Measurements from ENCODE around the gene FBXW5. TPM values are rescaled to one million over a fixed set of nuclear protein-coding genes. Genes with fewer than 3 reads are reported as not detected.
A peak's percentile ranks its signal among the peaks of the same experiment; 100 is the strongest.

FBXW5 gene
- polyA plus RNA-seq, 4 donors = 96.1 to 262 (median 181) TPM

DNA sequence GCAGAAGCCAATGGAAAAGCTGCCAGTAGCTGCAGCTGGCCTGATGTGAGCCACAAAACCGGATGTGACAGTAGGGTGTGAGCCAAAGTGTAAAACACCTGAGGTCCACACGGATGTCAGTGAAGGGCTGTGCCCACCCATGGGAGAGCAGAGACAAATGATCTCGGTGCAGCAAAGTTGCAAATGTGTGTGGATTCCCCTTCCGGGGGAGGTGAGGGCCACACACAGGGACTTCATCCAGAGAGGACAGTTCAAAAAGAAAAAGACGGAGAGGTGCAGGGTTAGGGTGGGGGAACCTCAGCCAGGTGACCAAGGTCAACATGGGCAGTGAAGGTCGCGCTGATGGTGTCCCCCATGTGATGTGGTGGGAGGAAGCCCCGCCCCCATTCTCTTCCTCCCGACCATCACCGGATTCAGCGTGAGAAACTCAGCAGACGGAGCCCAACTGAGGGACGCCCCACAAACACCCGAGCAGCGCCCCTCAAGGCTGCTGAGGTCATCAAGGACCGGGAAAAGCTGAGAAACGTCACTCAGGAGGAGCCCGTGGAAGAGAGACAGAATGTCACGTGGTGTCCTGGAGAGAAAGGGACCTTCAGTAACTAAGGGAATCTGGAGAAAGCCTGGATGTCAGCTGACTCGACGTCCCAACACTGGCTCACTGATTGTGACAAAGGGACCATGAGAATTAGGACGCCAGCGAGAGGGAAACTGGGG, 21.4 kb upstream of the FBXW5 start:
- Histone ChIP-seq H3K4me1 (ENCODE audit: control insufficient read depth in 3 of 3, insufficient read depth in 2 of 3, low read depth in 1 of 3, low read length in 2 of 3) (peaks cover 0 to 13% (median 2%) of the 10 kb centered on the region in 3 donors), H3K9me3 (ENCODE audit: control insufficient read depth in 2 of 2, insufficient read depth in 1 of 2, low read depth in 1 of 2, low read length in 1 of 2) (no peaks in the 10 kb centered on the region), H3K36me3 (ENCODE audit: control insufficient read depth in 3 of 3, insufficient read depth in 2 of 3, low read depth in 1 of 3, low read length in 3 of 3) (no peaks in the 10 kb centered on the region), H3K27ac (ENCODE audit: low read depth in 1 of 3, low read length in 2 of 3) (no peak overlapping the region), H3K4me3 (ENCODE audit: low read depth in 1 of 3, low read length in 3 of 3) (no peak overlapping the region), H3K27me3 (ENCODE audit: control insufficient read depth in 3 of 3, insufficient read depth in 3 of 3, low read length in 3 of 3) (peaks cover 0 to 9% (median 0%) of the 10 kb centered on the region in 3 donors)
- WGBS, 3 donors = 25 to 27% (median 27%) methylated on average over 23 of the region's 23 CpGs
- FAIRE-seq = no peak
- peak; percentile 26 to 30 for DNase-seq

DNA sequence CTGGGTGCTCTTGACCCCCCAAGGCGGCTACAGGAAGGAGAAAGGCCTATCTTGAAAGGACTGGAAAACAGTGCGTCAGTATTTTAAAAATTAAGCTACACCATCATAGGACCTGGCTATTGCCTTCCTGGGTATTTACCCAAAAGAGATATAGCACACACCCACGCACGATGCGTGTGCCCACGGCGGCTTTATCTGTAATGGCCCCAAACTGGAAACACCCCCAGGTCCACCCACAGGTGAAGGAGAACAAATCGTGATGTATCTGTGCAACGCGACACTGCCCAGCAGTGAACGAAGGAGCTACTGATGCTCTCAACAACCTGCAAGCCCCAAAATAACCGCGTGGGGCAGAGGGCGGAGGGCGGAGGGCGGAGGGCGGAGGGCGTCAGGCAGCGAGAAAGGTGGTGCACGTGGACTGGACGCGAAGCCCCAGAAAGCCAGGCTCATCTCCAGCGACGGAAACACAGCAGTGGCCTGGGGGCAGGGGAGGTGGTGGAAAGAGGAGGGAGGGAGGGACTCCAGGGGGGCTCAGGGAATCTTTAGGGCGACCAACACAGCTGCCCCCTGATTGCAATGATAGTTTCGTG, 20.4 kb upstream of the FBXW5 start:
- Histone ChIP-seq H3K27me3 (ENCODE audit: control insufficient read depth in 3 of 3, insufficient read depth in 3 of 3, low read length in 3 of 3) (peaks cover 0 to 9% (median 0%) of the 10 kb centered on the region in 3 donors), H3K9me3 (ENCODE audit: control insufficient read depth in 2 of 2, insufficient read depth in 1 of 2, low read depth in 1 of 2, low read length in 1 of 2) (no peaks in the 10 kb centered on the region), H3K27ac (ENCODE audit: low read depth in 1 of 3, low read length in 2 of 3) (no peak overlapping the region), H3K4me3 (ENCODE audit: low read depth in 1 of 3, low read length in 3 of 3) (no peak overlapping the region), H3K36me3 (ENCODE audit: control insufficient read depth in 3 of 3, insufficient read depth in 2 of 3, low read depth in 1 of 3, low read length in 3 of 3) (no peaks in the 10 kb centered on the region), H3K4me1 (ENCODE audit: control insufficient read depth in 3 of 3, insufficient read depth in 2 of 3, low read depth in 1 of 3, low read length in 2 of 3) (peaks cover 0 to 13% (median 2%) of the 10 kb centered on the region in 3 donors)
- DNase-seq = no peak
- no peak for FAIRE-seq
- WGBS, 3 donors = 57 to 79% (median 72%) methylated on average over 26 of the region's 26 CpGs

DNA sequence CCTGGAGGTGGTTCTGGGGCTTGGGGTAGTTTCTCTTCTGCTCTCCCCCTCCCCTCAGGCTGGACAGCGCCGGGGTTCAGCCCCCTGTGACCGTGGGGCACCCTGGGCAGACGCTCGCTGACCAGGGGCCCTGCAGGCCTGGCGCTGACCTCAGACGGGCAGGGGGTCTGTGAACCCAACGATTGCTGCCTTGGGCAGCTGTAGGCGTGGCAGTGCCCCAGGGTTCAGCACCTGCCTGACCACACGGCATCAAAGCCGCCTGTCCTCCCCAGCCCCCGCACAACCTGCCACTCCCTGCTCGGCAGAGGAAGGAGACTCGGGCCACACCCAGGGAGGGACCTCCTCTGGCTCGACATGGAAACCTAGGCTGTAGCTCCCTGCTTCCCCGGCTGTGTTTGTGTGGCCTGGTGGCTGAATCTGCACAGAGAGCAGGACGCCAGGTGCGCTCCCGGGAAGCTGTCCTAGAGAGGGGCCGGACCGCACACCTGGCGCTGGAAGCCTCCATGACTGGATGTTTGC, 19.7 kb upstream of the FBXW5 start:
- Histone ChIP-seq H3K9me3 (ENCODE audit: control insufficient read depth in 2 of 2, insufficient read depth in 1 of 2, low read depth in 1 of 2, low read length in 1 of 2) (no peaks in the 10 kb centered on the region), H3K27me3 (ENCODE audit: control insufficient read depth in 3 of 3, insufficient read depth in 3 of 3, low read length in 3 of 3) (peaks cover 0 to 9% (median 0%) of the 10 kb centered on the region in 3 donors), H3K4me3 (ENCODE audit: low read depth in 1 of 3, low read length in 3 of 3) (no peak overlapping the region), H3K36me3 (ENCODE audit: control insufficient read depth in 3 of 3, insufficient read depth in 2 of 3, low read depth in 1 of 3, low read length in 3 of 3) (no peaks in the 10 kb centered on the region), H3K4me1 (ENCODE audit: control insufficient read depth in 3 of 3, insufficient read depth in 2 of 3, low read depth in 1 of 3, low read length in 2 of 3) (peaks cover 0 to 13% (median 2%) of the 10 kb centered on the region in 3 donors), H3K27ac (ENCODE audit: low read depth in 1 of 3, low read length in 2 of 3) (no peak overlapping the region)
- no peak for FAIRE-seq
- peak; percentile 59 to 70 for DNase-seq
- WGBS, 3 donors = 11 to 54% (median 38%) methylated on average over 19 to 22 of the region's 22 CpGs

DNA sequence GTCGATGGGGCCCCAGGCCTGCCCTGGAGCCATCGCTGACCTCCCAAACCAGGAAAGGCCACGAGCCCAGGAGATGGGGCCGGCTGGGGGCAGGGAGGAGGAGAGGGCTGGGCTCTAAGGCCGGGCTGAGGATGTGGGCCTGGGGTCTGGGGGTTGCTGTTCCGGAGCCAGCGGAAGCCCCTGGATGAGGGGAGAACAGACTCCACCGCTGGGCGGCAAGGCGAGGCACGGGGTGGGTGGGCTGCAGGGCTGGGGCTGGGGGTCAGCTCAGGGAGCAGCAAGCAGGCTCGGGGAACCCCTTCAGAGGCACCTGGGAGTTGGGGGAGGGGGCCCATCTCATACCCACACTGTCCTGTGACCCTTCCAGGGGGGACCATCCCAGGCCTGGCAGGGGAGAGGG, 19.2 kb upstream of the FBXW5 start:
- Histone ChIP-seq H3K4me1 (ENCODE audit: control insufficient read depth in 3 of 3, insufficient read depth in 2 of 3, low read depth in 1 of 3, low read length in 2 of 3) (peaks cover 0 to 13% (median 2%) of the 10 kb centered on the region in 3 donors), H3K9me3 (ENCODE audit: control insufficient read depth in 2 of 2, insufficient read depth in 1 of 2, low read depth in 1 of 2, low read length in 1 of 2) (no peaks in the 10 kb centered on the region), H3K4me3 (ENCODE audit: low read depth in 1 of 3, low read length in 3 of 3) (no peak overlapping the region), H3K36me3 (ENCODE audit: control insufficient read depth in 3 of 3, insufficient read depth in 2 of 3, low read depth in 1 of 3, low read length in 3 of 3) (no peaks in the 10 kb centered on the region), H3K27me3 (ENCODE audit: control insufficient read depth in 3 of 3, insufficient read depth in 3 of 3, low read length in 3 of 3) (peaks cover 0 to 9% (median 0%) of the 10 kb centered on the region in 3 donors), H3K27ac (ENCODE audit: low read depth in 1 of 3, low read length in 2 of 3) (no peak overlapping the region)
- DNase-seq (no peak), FAIRE-seq (no peak)
- WGBS, 3 donors = 75 to 84% (median 80%) methylated on average over 9 to 12 of the region's 12 CpGs

DNA sequence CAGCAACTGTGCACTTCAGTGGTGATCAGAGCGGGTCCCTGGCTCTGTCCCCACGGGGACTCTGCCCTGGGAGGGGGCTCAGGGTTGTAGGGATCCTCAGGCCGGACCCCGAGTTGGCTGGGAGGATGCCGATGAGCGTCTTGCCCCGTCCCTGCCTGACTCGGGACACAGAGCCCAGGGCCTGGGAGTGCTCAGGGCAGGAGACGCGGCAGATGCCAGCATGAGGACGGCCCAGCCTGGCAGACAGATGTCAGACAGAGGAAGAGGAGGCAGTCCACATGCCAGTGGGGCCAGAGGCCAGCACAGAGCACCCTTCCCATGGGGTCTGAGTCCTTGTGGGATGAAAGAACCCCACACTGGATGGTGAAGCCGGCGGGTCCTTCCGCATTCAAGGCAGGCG, 18.8 kb upstream of the FBXW5 start:
- Histone ChIP-seq H3K27ac (ENCODE audit: low read depth in 1 of 3, low read length in 2 of 3) (no peak overlapping the region), H3K4me3 (ENCODE audit: low read depth in 1 of 3, low read length in 3 of 3) (no peak overlapping the region), H3K4me1 (ENCODE audit: control insufficient read depth in 3 of 3, insufficient read depth in 2 of 3, low read depth in 1 of 3, low read length in 2 of 3) (peaks cover 0 to 13% (median 2%) of the 10 kb centered on the region in 3 donors), H3K36me3 (ENCODE audit: control insufficient read depth in 3 of 3, insufficient read depth in 2 of 3, low read depth in 1 of 3, low read length in 3 of 3) (no peaks in the 10 kb centered on the region), H3K9me3 (ENCODE audit: control insufficient read depth in 2 of 2, insufficient read depth in 1 of 2, low read depth in 1 of 2, low read length in 1 of 2) (no peaks in the 10 kb centered on the region), H3K27me3 (ENCODE audit: control insufficient read depth in 3 of 3, insufficient read depth in 3 of 3, low read length in 3 of 3) (peaks cover 0 to 9% (median 0%) of the 10 kb centered on the region in 3 donors)
- FAIRE-seq (no peak), DNase-seq (no peak)
- 87 to 92% (median 87%) methylated on average over 12 to 15 of the region's 15 CpGs for WGBS, 3 donors

DNA sequence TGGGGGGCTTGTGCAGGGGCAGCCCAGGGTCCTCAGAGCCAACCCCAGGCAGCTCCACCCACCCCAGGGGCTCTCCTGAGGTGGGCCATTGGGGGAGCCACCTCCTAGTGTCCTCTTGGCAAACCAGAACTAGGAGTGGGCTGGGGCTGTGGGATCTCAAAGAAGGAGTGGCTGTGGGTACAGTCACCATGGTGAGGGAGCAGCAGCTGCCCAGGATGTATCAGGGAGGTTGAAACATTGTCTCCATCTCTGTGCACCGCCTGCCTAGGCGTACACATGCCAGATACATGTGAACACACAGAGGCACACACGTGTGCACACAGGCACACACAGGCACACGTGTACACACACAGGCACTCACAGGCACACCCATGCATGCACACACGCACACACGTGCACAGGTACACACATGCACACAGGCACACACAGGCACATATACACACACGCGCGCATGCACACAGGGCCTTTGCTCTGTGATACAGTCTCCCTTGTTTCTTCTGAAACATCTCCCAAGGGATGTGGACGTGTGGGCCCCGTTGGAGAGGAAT, 18.2 kb upstream of the FBXW5 start:
- FAIRE-seq (no peak), DNase-seq (no peak)
- Histone ChIP-seq H3K27me3 (ENCODE audit: control insufficient read depth in 3 of 3, insufficient read depth in 3 of 3, low read length in 3 of 3) (peaks cover 0 to 9% (median 0%) of the 10 kb centered on the region in 3 donors), H3K9me3 (ENCODE audit: control insufficient read depth in 2 of 2, insufficient read depth in 1 of 2, low read depth in 1 of 2, low read length in 1 of 2) (no peaks in the 10 kb centered on the region), H3K4me3 (ENCODE audit: low read depth in 1 of 3, low read length in 3 of 3) (no peak overlapping the region), H3K27ac (ENCODE audit: low read depth in 1 of 3, low read length in 2 of 3) (no peak overlapping the region), H3K4me1 (ENCODE audit: control insufficient read depth in 3 of 3, insufficient read depth in 2 of 3, low read depth in 1 of 3, low read length in 2 of 3) (peaks cover 0 to 13% (median 2%) of the 10 kb centered on the region in 3 donors), H3K36me3 (ENCODE audit: control insufficient read depth in 3 of 3, insufficient read depth in 2 of 3, low read depth in 1 of 3, low read length in 3 of 3) (no peaks in the 10 kb centered on the region)
- WGBS, 3 donors = 81 to 89% (median 86%) methylated on average over 11 of the region's 11 CpGs

DNA sequence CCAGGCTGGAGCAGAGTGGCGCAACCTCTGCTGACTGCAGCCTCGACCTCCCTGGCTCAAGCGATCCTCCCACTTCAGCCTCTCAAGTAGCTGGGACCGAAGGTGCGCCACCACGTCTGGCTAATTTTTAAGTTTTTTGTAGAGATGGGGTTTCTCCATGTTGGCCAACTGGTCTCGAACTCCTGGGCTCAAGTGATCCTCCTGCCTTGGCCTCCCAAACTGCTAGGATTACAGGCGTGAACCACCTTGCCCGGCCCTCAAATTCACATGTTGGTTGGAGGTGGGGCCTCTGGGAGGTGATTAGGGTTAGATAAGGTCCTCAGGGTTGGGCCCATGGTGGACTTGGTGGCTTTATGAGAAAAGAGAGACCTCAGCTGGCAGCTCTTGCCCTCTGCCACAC, 17.6 kb upstream of the FBXW5 start:
- DNase-seq = no peak
- WGBS, 3 donors = 83 to 93% (median 90%) methylated on average over 9 of the region's 9 CpGs
- Histone ChIP-seq H3K36me3 (ENCODE audit: control insufficient read depth in 3 of 3, insufficient read depth in 2 of 3, low read depth in 1 of 3, low read length in 3 of 3) (no peaks in the 10 kb centered on the region), H3K4me3 (ENCODE audit: low read depth in 1 of 3, low read length in 3 of 3) (no peak overlapping the region), H3K9me3 (ENCODE audit: control insufficient read depth in 2 of 2, insufficient read depth in 1 of 2, low read depth in 1 of 2, low read length in 1 of 2) (no peaks in the 10 kb centered on the region), H3K27me3 (ENCODE audit: control insufficient read depth in 3 of 3, insufficient read depth in 3 of 3, low read length in 3 of 3) (peaks cover 0 to 9% (median 0%) of the 10 kb centered on the region in 3 donors), H3K27ac (ENCODE audit: low read depth in 1 of 3, low read length in 2 of 3) (no peak overlapping the region), H3K4me1 (ENCODE audit: control insufficient read depth in 3 of 3, insufficient read depth in 2 of 3, low read depth in 1 of 3, low read length in 2 of 3) (peaks cover 0 to 13% (median 2%) of the 10 kb centered on the region in 3 donors)
- FAIRE-seq = no peak

DNA sequence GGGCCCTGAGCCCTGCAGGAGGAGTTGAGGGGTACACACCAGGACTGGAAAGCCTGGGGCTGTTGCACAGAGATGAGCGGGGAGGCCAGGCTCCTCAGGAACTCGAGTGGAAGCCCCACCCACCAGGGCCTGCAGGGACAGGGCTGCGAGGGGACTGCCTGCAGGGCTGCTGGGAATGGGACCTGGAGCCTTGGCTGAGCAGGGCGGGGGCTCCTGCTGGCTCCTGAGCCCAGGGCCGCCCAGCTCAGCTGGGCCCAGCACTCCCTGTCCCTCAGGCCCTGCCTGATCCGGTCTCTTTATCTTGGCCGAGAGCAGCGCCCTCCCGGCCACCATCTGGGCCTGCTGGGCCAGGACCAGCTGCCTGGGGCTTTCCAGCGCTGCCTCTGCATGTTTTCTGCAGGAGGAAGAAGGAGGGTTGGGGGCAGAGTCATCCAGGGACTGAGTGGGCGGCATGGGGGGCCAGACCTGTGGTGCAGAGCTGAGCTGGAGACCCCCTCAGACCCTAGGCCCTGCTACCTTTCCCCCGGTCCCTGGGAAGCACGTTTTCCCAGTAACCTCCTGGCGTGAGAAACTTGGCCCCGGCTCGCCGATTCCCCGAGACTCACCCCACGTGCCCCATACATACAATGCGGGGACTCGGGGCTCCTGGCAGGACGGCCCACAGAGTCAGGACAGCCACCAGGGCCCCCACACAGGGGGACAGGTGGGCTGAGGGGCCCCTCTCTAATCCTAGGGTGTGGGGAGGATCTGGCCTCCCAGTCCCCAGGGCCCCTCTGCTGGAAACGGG, 16.9 kb upstream of the FBXW5 start:
- Histone ChIP-seq H3K9me3 (ENCODE audit: control insufficient read depth in 2 of 2, insufficient read depth in 1 of 2, low read depth in 1 of 2, low read length in 1 of 2) (no peaks in the 10 kb centered on the region), H3K4me3 (ENCODE audit: low read depth in 1 of 3, low read length in 3 of 3) (no peak overlapping the region), H3K27me3 (ENCODE audit: control insufficient read depth in 3 of 3, insufficient read depth in 3 of 3, low read length in 3 of 3) (peaks cover 0 to 9% (median 0%) of the 10 kb centered on the region in 3 donors), H3K36me3 (ENCODE audit: control insufficient read depth in 3 of 3, insufficient read depth in 2 of 3, low read depth in 1 of 3, low read length in 3 of 3) (no peaks in the 10 kb centered on the region), H3K4me1 (ENCODE audit: control insufficient read depth in 3 of 3, insufficient read depth in 2 of 3, low read depth in 1 of 3, low read length in 2 of 3) (peaks cover 0 to 13% (median 2%) of the 10 kb centered on the region in 3 donors), H3K27ac (ENCODE audit: low read depth in 1 of 3, low read length in 2 of 3) (no peak overlapping the region)
- DNase-seq = no peak
- WGBS, 3 donors = 63 to 73% (median 69%) methylated on average over 22 to 23 of the region's 23 CpGs
- no peak for FAIRE-seq

All from small intestine (tissue), 7 donors.